ENCODE measurements around the gene EPS15. TPM values are rescaled to one million over a fixed set of nuclear protein-coding genes. Genes with fewer than 3 reads are reported as not detected.

EPS15 gene
- total and polyA plus RNA-seq, 4 donors = 8.8 to 52.1 (median 19.1) TPM

DNA sequence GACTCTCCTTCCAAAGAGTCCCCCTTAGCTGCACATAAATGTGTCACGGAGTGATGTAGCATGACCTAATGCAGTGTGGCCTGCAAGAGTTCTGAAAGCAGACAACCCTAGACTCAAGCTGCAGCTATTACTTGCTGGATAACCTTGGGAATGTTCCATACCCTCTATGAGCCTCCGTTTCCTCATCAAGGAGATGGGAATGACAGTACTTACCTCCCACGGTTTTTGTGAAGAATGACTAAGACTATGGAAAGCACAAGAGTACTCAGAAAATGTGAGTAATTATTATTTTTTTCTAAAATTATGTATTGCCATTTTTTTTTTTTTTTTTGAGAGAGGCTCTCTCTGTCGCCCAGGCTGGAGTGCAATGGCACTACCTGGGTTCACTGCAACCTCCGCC is 191.7 kb downstream of the EPS15 start:
- Histone ChIP-seq H3K9ac (ENCODE audit: low read depth in 1 of 2, low read length in 2 of 2) (no peak overlapping the region), H3K4me1 (ENCODE audit: control insufficient read depth in 4 of 4, insufficient read depth in 4 of 4, low read length in 3 of 4) (peaks cover 4 to 20% (median 14%) of the 10 kb centered on the region in 4 donors), H3K27me3 (ENCODE audit: control insufficient read depth in 4 of 4, insufficient read depth in 4 of 4, low read length in 3 of 4) (no peaks in the 10 kb centered on the region), H3K36me3 (ENCODE audit: control insufficient read depth in 4 of 4, insufficient read depth in 3 of 4, low read depth in 1 of 4, low read length in 3 of 4) (no peaks in the 10 kb centered on the region), H3K4me3 (ENCODE audit: low read depth in 1 of 3, low read length in 3 of 3) (no peak overlapping the region), H3K27ac (ENCODE audit: low read depth in 1 of 2, low read length in 2 of 2) (no peak overlapping the region), H3K9me3 (ENCODE audit: control insufficient read depth in 4 of 4, low read length in 3 of 4) (no peaks in the 10 kb centered on the region)
- 92% methylated on average over 5 of the region's 5 CpGs for WGBS
- no peak for TF ChIP-seq FOXA2 (IDR thresholded peaks at IDR 0.05)
- TF ChIP-seq, protein P1, sequence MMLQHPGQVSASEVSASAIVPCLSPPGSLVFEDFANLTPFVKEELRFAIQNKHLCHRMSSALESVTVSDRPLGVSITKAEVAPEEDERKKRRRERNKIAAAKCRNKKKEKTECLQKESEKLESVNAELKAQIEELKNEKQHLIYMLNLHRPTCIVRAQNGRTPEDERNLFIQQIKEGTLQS (IDR thresholded peaks at IDR 0.05) = no peak
- TF ChIP-seq RAD21 (IDR thresholded peaks at IDR 0.05) = no peak
- TF ChIP-seq GABPA (IDR thresholded peaks at IDR 0.05 in 1 of 2, conservative IDR thresholded peaks at IDR 0.05 in 1 of 2) = no peak
- no peak for TF ChIP-seq MAX (IDR thresholded peaks at IDR 0.05)
- no peak for DNase-seq (ENCODE audit: low spot score)

DNA sequence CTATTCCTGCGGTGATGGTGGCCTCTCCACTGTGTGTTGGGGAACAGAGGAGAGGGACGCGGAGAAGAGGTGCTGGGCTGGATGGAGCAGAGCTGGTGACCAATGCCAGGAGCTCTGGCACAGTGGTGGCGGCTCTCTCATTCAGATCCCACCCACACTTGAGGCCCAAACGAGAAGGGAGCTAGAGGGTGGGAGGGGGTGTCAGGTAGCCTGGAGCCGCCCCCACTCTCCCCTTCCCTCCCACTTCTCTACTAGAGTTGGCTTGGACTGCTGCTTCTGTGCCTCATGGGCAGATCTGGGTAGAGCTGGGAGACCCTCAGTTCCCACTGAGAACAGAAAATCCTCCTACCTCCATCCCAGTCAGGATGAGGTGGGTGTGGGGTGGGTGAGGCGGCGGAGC is 192.2 kb downstream of the EPS15 start:
- DNase-seq (ENCODE audit: low spot score) = no peak
- 90% methylated on average over 8 of the region's 8 CpGs for WGBS
- Histone ChIP-seq H3K4me1 (ENCODE audit: control insufficient read depth in 4 of 4, insufficient read depth in 4 of 4, low read length in 3 of 4) (peaks cover 4 to 20% (median 14%) of the 10 kb centered on the region in 4 donors), H3K27me3 (ENCODE audit: control insufficient read depth in 4 of 4, insufficient read depth in 4 of 4, low read length in 3 of 4) (no peaks in the 10 kb centered on the region), H3K4me3 (ENCODE audit: low read depth in 1 of 3, low read length in 3 of 3) (no peak overlapping the region), H3K9me3 (ENCODE audit: control insufficient read depth in 4 of 4, low read length in 3 of 4) (no peaks in the 10 kb centered on the region), H3K27ac (ENCODE audit: low read depth in 1 of 2, low read length in 2 of 2) (no peak overlapping the region), H3K36me3 (ENCODE audit: control insufficient read depth in 4 of 4, insufficient read depth in 3 of 4, low read depth in 1 of 4, low read length in 3 of 4) (no peaks in the 10 kb centered on the region), H3K9ac (ENCODE audit: low read depth in 1 of 2, low read length in 2 of 2) (no peak overlapping the region)
- TF ChIP-seq HNF4G (IDR thresholded peaks at IDR 0.05) = no peak
- no peak for TF ChIP-seq RXRA (IDR thresholded peaks at IDR 0.05)
- TF ChIP-seq, protein P1 (IDR thresholded peaks at IDR 0.05) = no peak
- TF ChIP-seq NR2F2 (IDR thresholded peaks at IDR 0.05) = no peak
- TF ChIP-seq JUND (IDR thresholded peaks at IDR 0.05) = no peak
- no peak for TF ChIP-seq GABPA (IDR thresholded peaks at IDR 0.05 in 1 of 2, conservative IDR thresholded peaks at IDR 0.05 in 1 of 2)
- TF ChIP-seq YY1 (IDR thresholded peaks at IDR 0.05) = no peak
- TF ChIP-seq, protein P2, sequence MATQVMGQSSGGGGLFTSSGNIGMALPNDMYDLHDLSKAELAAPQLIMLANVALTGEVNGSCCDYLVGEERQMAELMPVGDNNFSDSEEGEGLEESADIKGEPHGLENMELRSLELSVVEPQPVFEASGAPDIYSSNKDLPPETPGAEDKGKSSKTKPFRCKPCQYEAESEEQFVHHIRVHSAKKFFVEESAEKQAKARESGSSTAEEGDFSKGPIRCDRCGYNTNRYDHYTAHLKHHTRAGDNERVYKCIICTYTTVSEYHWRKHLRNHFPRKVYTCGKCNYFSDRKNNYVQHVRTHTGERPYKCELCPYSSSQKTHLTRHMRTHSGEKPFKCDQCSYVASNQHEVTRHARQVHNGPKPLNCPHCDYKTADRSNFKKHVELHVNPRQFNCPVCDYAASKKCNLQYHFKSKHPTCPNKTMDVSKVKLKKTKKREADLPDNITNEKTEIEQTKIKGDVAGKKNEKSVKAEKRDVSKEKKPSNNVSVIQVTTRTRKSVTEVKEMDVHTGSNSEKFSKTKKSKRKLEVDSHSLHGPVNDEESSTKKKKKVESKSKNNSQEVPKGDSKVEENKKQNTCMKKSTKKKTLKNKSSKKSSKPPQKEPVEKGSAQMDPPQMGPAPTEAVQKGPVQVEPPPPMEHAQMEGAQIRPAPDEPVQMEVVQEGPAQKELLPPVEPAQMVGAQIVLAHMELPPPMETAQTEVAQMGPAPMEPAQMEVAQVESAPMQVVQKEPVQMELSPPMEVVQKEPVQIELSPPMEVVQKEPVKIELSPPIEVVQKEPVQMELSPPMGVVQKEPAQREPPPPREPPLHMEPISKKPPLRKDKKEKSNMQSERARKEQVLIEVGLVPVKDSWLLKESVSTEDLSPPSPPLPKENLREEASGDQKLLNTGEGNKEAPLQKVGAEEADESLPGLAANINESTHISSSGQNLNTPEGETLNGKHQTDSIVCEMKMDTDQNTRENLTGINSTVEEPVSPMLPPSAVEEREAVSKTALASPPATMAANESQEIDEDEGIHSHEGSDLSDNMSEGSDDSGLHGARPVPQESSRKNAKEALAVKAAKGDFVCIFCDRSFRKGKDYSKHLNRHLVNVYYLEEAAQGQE (IDR thresholded peaks at IDR 0.05) = no peak
- no peak for TF ChIP-seq TAF1 (conservative IDR thresholded peaks at IDR 0.05)
- TF ChIP-seq, protein P3, sequence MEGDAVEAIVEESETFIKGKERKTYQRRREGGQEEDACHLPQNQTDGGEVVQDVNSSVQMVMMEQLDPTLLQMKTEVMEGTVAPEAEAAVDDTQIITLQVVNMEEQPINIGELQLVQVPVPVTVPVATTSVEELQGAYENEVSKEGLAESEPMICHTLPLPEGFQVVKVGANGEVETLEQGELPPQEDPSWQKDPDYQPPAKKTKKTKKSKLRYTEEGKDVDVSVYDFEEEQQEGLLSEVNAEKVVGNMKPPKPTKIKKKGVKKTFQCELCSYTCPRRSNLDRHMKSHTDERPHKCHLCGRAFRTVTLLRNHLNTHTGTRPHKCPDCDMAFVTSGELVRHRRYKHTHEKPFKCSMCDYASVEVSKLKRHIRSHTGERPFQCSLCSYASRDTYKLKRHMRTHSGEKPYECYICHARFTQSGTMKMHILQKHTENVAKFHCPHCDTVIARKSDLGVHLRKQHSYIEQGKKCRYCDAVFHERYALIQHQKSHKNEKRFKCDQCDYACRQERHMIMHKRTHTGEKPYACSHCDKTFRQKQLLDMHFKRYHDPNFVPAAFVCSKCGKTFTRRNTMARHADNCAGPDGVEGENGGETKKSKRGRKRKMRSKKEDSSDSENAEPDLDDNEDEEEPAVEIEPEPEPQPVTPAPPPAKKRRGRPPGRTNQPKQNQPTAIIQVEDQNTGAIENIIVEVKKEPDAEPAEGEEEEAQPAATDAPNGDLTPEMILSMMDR (IDR thresholded peaks at IDR 0.05; ENCODE audit: low read depth, low read length, missing input control) = no peak
- TF ChIP-seq EGR1 (IDR thresholded peaks at IDR 0.05; ENCODE audit: low read depth in 2 of 2) = no peak
- no peak for TF ChIP-seq HNF4A (conservative IDR thresholded peaks at IDR 0.05)
- no peak for TF ChIP-seq MAX (IDR thresholded peaks at IDR 0.05)
- TF ChIP-seq FOXA2 (IDR thresholded peaks at IDR 0.05) = no peak
- TF ChIP-seq ZBTB33 (IDR thresholded peaks at IDR 0.05) = no peak
- no peak for TF ChIP-seq SP1 (IDR thresholded peaks at IDR 0.05)
- no peak for TF ChIP-seq FOXA1 (IDR thresholded peaks at IDR 0.05)
- no peak for TF ChIP-seq RAD21 (IDR thresholded peaks at IDR 0.05)

All from liver (tissue), 9 donors.